Muscle of arm (tissue), 12 donors: ENCODE measurements around the gene POLH. TPM values are rescaled to one million over a fixed set of nuclear protein-coding genes. Genes with fewer than 3 reads are reported as not detected.
"Not testable (repeated sequence)": the region's sequence is repeated elsewhere in the genome, so short reads cannot be mapped to it uniquely, and the experiment has no call there.

ENCODE experiments used
- DNase-seq: peaks from one replicate; pipeline ENCODE4 v3.0.0-alpha.2; 2013
- polyA plus RNA-seq, 12 donors: library from polyadenylated mRNA; unstranded; fragments of 120-200 nt; gene quantifications; one replicate each; pipeline ENCODE4 v1.2.1, GENCODE V29; 2013; ENCODE audit not compliant: insufficient read length in 12 of 12

The POLH gene
- polyA plus RNA-seq, 12 donors, result 4.0 to 16.1 (median 12.7) TPM; not detected in 1

GRCh38 chr6:43629505-43630300, 53.7 kb downstream of the POLH start:
- peak; percentile 99 for DNase-seq

- no peak for DNase-seq
Measured at GRCh38 chr6:43630980-43631619, 55.1 kb downstream of the POLH start.

- DNase-seq, result not testable (repeated sequence)
Measured at GRCh38 chr6:43633002-43633401, 57.0 kb downstream of the POLH start.

- DNase-seq, result no peak
Measured at GRCh38 chr6:43634702-43635303, 58.8 kb downstream of the POLH start.

GRCh38 chr6:43635387-43636307, 59.7 kb downstream of the POLH start, which contains the start of gene MAD2L1BP:
TSS of gene MAD2L1BP (plus strand) at chr6:43635840. CDS start at chr6:43635876, 36 bp downstream.
- DNase-seq, result peak; percentile 89

GRCh38 chr6:43636308-43636659, 60.3 kb downstream of the POLH start:
- no peak for DNase-seq

- no peak for DNase-seq
Measured at GRCh38 chr6:43639984-43640800, 64.2 kb downstream of the POLH start.

- no peak for DNase-seq
Measured at GRCh38 chr6:43644940-43645612, 69.1 kb downstream of the POLH start, which contains the start of gene RSPH9. TSS of gene RSPH9 (plus strand) at chr6:43645036. CDS start at chr6:43645099, 63 bp downstream.

GRCh38 chr6:43645613-43645964, 69.6 kb downstream of the POLH start:
- no peak for DNase-seq

GRCh38 chr6:43647613-43648012, 71.6 kb downstream of the POLH start:
- no peak for DNase-seq

- no peak for DNase-seq
Measured at GRCh38 chr6:43648248-43648647, 72.3 kb downstream of the POLH start.

- not testable (repeated sequence) for DNase-seq
Measured at GRCh38 chr6:43652822-43653221, 76.8 kb downstream of the POLH start.

GRCh38 chr6:43657221-43657802, 81.3 kb downstream of the POLH start:
- no peak for DNase-seq

GRCh38 chr6:43658161-43658560, 82.2 kb downstream of the POLH start:
- no peak for DNase-seq

- DNase-seq, result not testable (repeated sequence)
Measured at GRCh38 chr6:43662948-43663347, 87.0 kb downstream of the POLH start.
